H1 (cell line): ENCODE measurements around the gene WNT3A. TPM values are rescaled to one million over a fixed set of nuclear protein-coding genes. Genes with fewer than 3 reads are reported as not detected.

Source experiments
- ATF3 ChIP-seq: IDR thresholded peaks from 2 replicates; pipeline ENCODE4 v1.6.1; 2011; ENCODE audit warnings: low read depth, mild to moderate bottlenecking, low read length; ENCODE audit not compliant: insufficient read depth
- EGR1 ChIP-seq: IDR thresholded peaks from 2 replicates; pipeline ENCODE4 v1.6.1; 2011; ENCODE audit warnings: low read depth, low read length, borderline replicate concordance
- PHF8 ChIP-seq: fragments of 200-600 bp; sonication (generic); conservative IDR thresholded peaks from 2 replicates; pipeline ENCODE4 v1.7.1; 2012; ENCODE audit warnings: low read depth, mild to moderate bottlenecking, inconsistent platforms, low read length, moderate library complexity
- POLR2A ChIP-seq, 2 experiments: IDR thresholded peaks; 1 replicate in 1 of 2; 2 replicates in 1 of 2; pipeline ENCODE4 v1.6.1; 2011; ENCODE audit warnings: low read depth in 2 of 2, low read length in 2 of 2, mild to moderate bottlenecking in 2 of 2; ENCODE audit errors: control extremely low read depth in 1 of 2
- SP2 ChIP-seq: IDR thresholded peaks from 2 replicates; pipeline ENCODE4 v1.6.1; 2012; ENCODE audit warnings: mild to moderate bottlenecking, low read length, inconsistent platforms
- polyA plus RNA-seq, 7 experiments: library from polyadenylated mRNA; depleted of rRNA in 3 of 7; stranded (reverse) in 5 of 7; unstranded in 2 of 7; fragments of >200 nt in 5 of 7; fragments of 200-250 nt in 2 of 7; gene quantifications; 1 replicate in 5 of 7; 2 replicates in 1 of 7; 4 replicates in 1 of 7; pipeline versions ENCODE4 v1.2.1 to v1.2.3, GENCODE V29; 2011 to 2013; ENCODE audit warnings: missing spikeins in 2 of 7, mixed read lengths in 2 of 7
- total RNA-seq: library from RNA; stranded (reverse); fragmentation: NEBNext Ultra II Directional; extraction: Animal tissue kit (Norgen Biotek cat#: 25700); gene quantifications from 2 replicates; pipeline ENCODE4 v1.2.1, GENCODE V29; 2021
- TF ChIP-seq, protein P1 (sequence below): fragments of 300-600 bp; sonication (generic); IDR thresholded peaks from 2 replicates; pipeline ENCODE4 v1.7.1; 2012; ENCODE audit warnings: low read length, moderate library complexity, mild to moderate bottlenecking, inconsistent platforms; ENCODE audit not compliant: insufficient replicate concordance
- TF ChIP-seq, protein P2 (sequence below), 3 experiments: IDR thresholded peaks; 1 replicate in 2 of 3; 2 replicates in 1 of 3; pipeline versions ENCODE4 v1.5.1 to v1.6.1; 2011; ENCODE audit warnings: low read length in 3 of 3, mild to moderate bottlenecking in 3 of 3, inconsistent platforms in 2 of 3, low read depth in 1 of 3, moderate library complexity in 1 of 3; ENCODE audit not compliant: insufficient read depth in 1 of 3; ENCODE audit errors: control extremely low read depth in 1 of 3

Gene WNT3A
- total and polyA plus RNA-seq, 2 of the 8 experiments (the other 6 are each of a cell fraction or from before 2014, with no cell fraction given): 0.08 to 0.19 TPM

DNA sequence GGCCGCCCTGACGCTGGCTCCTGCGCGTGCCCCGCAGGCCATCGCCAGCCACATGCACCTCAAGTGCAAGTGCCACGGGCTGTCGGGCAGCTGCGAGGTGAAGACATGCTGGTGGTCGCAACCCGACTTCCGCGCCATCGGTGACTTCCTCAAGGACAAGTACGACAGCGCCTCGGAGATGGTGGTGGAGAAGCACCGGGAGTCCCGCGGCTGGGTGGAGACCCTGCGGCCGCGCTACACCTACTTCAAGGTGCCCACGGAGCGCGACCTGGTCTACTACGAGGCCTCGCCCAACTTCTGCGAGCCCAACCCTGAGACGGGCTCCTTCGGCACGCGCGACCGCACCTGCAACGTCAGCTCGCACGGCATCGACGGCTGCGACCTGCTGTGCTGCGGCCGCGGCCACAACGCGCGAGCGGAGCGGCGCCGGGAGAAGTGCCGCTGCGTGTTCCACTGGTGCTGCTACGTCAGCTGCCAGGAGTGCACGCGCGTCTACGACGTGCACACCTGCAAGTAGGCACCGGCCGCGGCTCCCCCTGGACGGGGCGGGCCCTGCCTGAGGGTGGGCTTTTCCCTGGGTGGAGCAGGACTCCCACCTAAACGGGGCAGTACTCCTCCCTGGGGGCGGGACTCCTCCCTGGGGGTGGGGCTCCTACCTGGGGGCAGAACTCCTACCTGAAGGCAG lies 52.3 kb downstream of the WNT3A start (continued):
- TF ChIP-seq, protein P1, sequence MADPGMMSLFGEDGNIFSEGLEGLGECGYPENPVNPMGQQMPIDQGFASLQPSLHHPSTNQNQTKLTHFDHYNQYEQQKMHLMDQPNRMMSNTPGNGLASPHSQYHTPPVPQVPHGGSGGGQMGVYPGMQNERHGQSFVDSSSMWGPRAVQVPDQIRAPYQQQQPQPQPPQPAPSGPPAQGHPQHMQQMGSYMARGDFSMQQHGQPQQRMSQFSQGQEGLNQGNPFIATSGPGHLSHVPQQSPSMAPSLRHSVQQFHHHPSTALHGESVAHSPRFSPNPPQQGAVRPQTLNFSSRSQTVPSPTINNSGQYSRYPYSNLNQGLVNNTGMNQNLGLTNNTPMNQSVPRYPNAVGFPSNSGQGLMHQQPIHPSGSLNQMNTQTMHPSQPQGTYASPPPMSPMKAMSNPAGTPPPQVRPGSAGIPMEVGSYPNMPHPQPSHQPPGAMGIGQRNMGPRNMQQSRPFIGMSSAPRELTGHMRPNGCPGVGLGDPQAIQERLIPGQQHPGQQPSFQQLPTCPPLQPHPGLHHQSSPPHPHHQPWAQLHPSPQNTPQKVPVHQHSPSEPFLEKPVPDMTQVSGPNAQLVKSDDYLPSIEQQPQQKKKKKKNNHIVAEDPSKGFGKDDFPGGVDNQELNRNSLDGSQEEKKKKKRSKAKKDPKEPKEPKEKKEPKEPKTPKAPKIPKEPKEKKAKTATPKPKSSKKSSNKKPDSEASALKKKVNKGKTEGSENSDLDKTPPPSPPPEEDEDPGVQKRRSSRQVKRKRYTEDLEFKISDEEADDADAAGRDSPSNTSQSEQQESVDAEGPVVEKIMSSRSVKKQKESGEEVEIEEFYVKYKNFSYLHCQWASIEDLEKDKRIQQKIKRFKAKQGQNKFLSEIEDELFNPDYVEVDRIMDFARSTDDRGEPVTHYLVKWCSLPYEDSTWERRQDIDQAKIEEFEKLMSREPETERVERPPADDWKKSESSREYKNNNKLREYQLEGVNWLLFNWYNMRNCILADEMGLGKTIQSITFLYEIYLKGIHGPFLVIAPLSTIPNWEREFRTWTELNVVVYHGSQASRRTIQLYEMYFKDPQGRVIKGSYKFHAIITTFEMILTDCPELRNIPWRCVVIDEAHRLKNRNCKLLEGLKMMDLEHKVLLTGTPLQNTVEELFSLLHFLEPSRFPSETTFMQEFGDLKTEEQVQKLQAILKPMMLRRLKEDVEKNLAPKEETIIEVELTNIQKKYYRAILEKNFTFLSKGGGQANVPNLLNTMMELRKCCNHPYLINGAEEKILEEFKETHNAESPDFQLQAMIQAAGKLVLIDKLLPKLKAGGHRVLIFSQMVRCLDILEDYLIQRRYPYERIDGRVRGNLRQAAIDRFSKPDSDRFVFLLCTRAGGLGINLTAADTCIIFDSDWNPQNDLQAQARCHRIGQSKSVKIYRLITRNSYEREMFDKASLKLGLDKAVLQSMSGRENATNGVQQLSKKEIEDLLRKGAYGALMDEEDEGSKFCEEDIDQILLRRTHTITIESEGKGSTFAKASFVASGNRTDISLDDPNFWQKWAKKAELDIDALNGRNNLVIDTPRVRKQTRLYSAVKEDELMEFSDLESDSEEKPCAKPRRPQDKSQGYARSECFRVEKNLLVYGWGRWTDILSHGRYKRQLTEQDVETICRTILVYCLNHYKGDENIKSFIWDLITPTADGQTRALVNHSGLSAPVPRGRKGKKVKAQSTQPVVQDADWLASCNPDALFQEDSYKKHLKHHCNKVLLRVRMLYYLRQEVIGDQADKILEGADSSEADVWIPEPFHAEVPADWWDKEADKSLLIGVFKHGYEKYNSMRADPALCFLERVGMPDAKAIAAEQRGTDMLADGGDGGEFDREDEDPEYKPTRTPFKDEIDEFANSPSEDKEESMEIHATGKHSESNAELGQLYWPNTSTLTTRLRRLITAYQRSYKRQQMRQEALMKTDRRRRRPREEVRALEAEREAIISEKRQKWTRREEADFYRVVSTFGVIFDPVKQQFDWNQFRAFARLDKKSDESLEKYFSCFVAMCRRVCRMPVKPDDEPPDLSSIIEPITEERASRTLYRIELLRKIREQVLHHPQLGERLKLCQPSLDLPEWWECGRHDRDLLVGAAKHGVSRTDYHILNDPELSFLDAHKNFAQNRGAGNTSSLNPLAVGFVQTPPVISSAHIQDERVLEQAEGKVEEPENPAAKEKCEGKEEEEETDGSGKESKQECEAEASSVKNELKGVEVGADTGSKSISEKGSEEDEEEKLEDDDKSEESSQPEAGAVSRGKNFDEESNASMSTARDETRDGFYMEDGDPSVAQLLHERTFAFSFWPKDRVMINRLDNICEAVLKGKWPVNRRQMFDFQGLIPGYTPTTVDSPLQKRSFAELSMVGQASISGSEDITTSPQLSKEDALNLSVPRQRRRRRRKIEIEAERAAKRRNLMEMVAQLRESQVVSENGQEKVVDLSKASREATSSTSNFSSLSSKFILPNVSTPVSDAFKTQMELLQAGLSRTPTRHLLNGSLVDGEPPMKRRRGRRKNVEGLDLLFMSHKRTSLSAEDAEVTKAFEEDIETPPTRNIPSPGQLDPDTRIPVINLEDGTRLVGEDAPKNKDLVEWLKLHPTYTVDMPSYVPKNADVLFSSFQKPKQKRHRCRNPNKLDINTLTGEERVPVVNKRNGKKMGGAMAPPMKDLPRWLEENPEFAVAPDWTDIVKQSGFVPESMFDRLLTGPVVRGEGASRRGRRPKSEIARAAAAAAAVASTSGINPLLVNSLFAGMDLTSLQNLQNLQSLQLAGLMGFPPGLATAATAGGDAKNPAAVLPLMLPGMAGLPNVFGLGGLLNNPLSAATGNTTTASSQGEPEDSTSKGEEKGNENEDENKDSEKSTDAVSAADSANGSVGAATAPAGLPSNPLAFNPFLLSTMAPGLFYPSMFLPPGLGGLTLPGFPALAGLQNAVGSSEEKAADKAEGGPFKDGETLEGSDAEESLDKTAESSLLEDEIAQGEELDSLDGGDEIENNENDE: no peak
- TF ChIP-seq EGR1 (no peak), SP2 (no peak), PHF8 (0 out of 2 replicates have a peak, but pooled peaks have one; percentile 21), ATF3 (no peak), POLR2A (IDR thresholded peaks at IDR 0.05; ENCODE audit: control extremely low read depth in 1 of 2, low read depth in 2 of 2, low read length in 2 of 2) (no peak)
- TF ChIP-seq, protein P2, sequence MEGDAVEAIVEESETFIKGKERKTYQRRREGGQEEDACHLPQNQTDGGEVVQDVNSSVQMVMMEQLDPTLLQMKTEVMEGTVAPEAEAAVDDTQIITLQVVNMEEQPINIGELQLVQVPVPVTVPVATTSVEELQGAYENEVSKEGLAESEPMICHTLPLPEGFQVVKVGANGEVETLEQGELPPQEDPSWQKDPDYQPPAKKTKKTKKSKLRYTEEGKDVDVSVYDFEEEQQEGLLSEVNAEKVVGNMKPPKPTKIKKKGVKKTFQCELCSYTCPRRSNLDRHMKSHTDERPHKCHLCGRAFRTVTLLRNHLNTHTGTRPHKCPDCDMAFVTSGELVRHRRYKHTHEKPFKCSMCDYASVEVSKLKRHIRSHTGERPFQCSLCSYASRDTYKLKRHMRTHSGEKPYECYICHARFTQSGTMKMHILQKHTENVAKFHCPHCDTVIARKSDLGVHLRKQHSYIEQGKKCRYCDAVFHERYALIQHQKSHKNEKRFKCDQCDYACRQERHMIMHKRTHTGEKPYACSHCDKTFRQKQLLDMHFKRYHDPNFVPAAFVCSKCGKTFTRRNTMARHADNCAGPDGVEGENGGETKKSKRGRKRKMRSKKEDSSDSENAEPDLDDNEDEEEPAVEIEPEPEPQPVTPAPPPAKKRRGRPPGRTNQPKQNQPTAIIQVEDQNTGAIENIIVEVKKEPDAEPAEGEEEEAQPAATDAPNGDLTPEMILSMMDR (IDR thresholded peaks at IDR 0.05; ENCODE audit: control extremely low read depth in 1 of 3, insufficient read depth in 1 of 3, low read depth in 1 of 3, low read length in 3 of 3): no peak
